ENCODE data around the gene LMTK2.

LMTK2 gene

DNA sequence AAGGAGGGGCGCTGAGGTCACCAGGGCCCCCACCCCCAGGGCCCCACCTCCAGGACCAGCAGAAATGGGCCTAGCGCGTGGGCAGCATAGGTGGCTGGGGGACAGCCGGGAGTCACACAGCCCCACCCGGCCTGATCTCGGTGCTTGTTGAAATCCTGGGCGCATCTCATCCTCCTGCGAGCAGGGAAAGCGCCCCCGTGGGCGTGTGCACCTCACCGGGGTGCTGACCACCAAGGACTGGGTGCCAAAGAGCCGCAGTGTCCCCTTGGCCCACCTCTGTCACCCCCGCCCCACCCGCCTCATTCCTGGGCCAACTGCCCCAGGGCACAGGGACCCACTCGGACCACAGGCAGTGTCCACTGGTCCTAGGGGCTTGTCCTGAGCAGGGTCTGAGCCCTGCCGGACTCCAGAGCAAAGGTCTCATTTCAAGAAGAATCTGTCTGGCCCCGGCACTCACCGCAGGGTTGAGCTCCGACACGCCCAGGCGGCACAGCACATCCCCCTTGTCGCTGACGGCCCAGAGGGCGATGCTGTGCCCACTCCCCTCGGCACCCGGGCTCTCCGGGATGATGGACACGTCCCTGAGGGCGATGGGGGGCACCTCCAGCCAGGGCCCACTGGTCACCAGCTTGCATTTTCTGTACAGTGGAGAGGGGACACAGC, 116.0 kb downstream of the LMTK2 start:
- DNase-seq = no peak

DNA sequence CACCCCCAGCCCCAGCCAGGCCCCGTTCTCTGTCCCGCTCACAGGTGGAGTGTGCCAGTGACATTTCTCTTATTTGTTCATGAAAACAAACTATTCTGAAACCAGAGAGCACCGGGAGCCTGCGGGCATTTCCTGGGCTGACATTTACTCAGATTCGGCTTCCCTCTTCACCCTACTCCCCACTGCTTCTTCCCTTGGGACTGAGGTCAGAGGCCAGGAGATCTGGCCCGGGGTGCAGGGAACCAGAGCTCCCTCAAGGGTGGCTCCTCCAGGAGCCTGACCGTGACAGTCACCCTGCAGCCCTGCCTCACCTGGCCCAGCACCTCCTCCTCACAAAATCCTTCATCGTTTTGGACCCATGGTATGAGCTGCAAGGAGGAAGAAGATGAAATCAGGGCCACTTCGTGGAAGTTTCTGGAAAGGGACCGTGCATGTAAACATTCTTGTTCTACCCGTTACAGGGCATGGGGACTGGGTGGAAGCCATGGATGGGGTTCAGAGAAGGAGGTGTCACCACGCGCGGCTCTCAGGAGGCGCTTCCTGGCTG, 116.8 kb downstream of the LMTK2 start:
- no peak for DNase-seq

DNA sequence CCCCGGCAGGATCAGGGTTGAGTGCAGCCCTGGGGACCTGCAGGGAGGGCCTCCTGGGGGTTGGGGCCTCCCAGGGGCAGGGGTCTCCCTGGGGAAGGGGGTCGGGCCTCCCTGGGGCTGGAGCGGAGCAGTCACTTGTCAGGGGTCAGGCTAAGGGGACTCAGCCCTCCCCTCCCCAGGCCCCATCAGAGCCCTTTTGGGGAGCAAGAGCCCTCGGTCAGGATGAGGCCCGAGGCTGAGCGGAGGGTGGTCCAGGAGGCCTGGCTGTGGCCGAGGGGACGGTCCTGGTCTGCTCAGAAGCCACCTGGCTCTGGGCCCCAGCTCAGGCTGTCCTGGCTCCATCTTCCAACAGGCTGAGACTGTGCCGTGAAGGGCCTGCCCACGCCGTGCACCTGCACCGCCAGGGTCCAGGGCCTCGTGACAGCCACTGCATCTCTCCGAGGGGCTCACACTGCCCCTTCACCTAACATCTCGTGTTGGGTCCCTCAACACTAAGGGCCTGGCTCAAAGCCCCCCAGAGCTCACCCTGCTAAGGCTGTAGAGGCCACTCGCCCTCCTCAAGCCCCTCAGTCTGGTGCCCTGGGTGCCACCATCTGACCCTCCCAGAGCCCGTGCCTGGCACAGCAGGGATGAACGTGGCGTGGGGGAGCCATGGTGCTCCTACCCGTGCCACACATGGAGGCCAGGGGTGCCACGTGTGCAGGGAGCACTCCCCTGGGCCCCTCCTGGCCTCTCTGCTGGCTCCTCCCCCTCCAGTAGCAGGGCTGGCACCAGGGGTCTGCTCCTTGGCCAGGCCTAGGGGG, 117.4 kb downstream of the LMTK2 start:
- no peak for DNase-seq

DNA sequence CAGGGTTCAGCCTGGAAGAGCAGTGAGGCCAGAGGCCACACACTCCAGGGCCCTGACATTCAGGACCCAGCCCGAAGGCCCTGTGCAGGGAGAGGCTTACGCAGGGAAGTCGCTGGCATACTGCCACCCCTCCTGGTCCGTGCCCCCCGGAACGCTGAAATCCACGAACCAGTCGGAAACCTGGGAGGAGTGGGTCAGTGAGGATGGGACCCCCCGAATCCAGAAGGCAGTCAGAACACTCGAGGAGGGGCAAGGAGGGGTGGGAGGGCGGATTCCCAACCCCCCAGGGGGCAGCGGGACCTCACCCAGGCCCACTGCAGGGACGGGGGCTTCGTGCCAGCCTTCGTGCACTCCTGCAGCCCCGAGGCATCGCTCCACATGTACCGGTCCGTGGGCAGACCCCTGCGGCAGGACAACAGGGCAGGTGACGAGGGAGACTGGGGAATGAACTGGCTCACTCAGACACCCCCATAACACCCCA, 118.1 kb downstream of the LMTK2 start:
- DNase-seq = no peak

DNA sequence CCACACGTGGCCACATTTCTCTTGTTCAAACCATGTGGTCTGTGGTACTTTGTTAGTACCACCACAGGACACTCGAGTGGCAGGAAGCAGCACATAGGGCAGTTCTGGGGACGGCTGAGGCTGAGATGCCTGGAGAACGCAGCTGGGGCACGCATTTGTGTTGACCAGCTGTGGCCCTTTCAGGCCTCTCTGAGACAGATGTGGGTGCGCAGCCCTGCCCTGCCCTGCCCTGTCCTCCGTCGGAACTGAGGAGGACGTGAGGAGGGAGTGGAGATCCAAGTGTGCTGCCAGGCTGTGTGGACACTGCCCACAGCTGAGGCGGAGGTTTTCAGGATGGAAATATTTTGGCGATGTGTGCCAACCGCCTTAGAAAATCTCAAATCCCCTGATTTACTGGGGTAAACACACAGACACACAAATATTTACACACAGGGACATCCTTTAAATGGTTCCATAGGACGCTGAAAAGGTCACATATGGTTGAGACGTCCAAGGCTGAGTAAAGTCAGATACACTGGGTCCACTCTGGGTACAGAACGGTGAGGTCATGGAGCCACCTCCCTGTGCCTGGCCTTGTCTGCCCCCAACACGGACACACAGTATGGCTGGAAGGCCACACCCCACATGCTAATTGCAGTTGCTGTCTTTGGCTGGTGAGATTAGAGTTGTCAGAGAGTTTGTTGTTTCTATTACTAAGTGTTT, 119.4 kb downstream of the LMTK2 start:
- DNase-seq = no peak

DNA sequence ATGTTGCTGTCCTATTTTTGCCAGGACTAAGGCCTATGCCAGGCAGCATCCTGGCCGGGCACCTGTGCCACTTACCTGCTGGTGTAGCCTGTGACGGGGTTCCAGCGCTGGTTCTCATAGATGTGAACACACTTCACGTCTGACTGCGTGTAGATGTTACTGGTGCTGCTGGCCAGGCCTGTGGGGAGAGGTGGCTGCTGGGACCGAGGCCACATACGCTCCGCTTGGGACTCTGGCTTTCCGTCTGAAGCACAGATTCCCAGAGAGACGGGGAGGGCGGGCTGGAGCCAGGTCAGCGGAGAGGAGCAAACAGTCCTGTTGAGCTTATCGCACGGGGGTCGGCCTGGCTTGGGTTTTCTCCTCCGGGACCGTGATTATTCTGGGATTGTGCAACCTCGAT, 121.3 kb downstream of the LMTK2 start:
- DNase-seq = no peak

DNA sequence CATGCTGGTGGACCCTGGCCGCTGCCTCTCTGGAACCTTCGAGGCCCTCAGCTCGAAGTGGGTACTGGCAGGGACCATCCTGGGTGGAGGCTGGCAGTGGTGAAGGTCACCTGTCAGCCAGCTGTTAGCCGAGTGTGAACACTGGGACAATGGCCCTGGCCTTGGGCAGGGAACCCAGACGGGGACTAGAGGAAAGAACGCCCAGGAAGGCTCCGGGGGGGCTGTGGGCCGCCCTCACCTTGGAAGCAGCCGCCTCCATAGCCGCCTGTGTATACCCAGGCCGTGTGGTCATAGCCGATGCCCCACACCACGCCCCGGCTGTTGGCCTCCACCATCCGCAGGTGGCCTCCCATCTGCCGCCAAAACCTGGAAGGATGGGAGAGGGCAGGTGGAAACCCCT, 122.1 kb downstream of the LMTK2 start:
- no peak for DNase-seq

DNA sequence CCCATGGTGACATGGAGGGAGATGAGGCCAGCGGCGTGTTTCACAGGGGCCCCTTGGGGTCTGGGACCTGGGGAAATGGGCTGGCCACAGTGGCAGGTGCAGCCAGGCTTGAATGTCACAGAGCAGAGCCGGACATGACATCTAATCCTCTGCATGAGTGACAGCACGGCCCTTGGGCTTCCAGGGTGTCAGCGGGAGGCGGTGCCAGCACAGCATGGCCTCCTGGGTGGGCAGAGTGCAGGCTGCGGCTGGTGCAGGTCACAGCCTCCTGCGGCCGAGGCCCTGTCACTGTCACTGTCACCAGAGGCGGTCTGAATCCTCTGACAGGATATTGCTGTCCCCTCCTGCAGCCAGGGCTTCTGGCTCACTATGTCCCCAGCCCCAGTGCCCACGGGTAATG, 122.8 kb downstream of the LMTK2 start:
- DNase-seq = no peak

DNA sequence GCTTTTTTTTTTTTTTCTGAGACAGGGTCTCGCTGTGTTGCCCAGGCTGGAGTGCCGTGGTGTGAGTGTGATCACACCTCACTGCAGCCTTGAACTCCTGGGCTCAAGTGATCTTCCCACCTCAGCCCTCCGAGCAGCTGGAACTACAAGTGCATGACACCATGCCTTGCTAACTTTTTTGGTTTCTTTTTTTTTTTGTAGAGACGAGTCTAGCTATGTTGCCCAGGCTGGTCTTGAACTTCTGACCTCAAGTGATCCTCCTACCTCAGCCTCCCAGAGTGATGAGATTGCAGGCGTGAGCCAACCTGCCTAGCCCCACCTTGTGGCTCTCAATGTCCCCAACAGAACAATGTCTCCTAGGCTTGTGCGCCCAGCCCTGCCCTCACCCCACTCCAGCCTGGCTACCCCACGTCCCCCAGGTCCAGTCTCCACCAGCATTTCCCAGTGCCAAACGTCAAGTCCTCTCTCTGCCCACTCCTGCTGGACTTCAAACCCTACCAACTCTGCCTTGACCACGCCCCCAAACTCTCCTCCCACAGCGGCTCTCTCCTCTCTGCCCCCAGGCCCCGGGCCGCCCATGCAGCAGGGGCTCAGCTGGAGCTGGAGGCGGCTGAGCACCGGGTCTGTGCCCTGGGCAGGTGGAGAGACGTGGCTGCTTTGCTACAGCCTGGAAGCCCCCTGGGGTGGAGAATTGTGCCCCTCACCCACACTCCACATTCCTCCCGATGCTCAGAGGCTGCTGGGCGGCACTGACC, 123.5 kb downstream of the LMTK2 start:
- no peak for DNase-seq

DNA sequence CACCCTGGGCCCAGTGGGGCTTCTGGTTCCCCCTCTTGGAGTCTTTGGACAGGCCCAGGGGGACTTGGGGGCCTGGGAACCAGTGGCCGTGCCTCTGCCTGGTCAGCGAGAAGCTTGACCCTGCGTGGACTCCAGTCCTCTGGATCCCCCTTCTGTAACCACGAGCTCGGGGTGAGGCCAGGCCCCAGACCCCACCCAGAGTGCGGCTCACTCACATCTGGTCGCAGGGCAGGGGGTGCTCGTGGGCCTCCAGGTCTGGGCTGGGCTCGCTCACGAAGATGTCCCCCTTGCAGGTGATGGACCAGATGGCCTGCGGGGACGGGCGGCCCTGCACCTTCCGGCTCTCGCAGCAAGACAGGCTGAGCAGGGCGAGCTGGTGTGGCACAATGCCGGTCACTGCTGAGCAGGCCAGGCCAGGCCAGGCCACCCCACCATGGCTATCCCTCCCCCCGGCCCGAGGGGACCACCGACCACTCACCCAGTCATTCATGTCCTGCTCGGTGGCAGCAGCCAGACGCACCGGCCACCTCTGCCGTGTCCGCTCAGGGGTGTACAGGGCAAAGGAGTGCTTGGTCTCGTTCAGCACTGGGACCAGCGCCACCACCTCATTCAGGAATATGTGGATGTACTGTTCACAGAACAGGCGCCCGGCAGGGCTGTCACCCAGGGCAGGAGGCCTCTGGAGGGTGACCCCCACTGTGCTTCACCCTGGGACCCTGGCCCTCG, 124.2 kb downstream of the LMTK2 start:
- DNase-seq = no peak

DNA sequence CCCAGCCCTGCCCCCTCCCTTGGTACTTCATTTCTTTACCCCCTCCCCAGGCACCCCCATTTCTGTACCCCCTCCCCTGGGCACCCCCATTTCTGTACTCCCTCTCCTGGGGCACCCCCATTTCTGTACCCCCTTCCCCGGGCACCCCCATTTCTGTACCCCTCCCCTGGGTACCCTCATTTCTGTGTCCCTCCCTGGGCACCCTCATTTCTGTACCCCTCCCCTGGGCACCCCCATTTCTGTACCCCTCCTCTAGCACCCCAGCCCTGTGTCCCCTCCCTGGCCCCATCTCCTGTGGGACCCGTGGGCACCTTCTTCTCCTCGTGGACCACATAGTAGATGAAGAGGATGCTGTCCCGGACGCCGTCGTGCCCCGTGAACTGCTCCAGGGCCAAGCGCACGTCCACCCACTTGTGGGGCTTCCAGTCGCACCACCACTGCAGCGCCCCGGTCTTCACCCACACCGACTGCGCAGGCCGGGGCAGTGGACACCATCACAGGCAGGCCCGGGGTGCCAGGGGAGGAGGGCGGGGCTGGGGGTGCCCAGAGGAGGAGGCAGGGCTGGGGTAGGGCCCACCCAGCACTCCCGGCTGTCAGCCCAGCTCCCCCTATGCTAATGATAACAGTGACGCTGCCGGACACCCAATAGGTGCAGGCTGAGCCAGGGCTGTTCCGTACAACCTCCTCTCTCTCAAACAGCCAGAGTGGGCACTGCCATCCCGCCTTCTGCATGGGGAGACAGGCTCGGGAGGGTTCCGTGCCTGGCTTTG, 125.0 kb downstream of the LMTK2 start:
- DNase-seq = no peak

DNA sequence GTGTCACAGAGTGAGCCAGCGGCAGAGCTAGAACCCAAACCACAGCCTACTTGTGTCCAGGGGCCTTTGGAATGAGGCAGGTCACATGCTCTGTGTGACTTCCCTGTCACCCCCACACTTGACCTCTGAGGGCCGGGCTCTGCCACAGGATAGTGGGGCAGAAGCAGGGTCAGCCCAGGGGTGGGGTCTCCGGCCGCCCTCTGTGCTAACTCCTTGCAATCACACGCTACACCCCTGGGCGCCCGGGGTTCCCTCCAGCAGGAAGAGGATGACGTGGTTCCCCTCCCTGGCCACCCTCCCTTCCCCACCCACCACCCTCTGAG, 125.6 kb downstream of the LMTK2 start:
- no peak for DNase-seq

DNA sequence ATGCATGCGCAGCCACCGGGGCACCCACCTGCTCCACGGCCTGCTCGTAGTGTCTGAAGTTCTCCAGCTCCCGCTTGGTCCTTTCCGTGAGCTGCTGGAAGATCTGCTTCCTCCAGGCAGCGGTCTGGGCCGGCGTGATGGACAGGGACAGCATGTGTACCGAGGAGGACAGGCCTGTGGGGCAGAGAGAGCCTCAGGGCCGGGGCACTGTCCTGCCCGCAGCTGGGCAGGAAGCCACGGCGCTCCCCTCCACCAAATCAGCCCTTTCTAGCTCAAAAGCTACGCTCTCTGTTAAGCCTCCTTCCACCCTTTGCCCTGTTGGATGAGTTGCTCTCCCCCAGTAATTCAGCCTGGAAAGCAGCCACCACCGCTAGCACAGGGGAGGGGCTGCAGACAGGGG, 126.1 kb downstream of the LMTK2 start:
- no peak for DNase-seq

DNA sequence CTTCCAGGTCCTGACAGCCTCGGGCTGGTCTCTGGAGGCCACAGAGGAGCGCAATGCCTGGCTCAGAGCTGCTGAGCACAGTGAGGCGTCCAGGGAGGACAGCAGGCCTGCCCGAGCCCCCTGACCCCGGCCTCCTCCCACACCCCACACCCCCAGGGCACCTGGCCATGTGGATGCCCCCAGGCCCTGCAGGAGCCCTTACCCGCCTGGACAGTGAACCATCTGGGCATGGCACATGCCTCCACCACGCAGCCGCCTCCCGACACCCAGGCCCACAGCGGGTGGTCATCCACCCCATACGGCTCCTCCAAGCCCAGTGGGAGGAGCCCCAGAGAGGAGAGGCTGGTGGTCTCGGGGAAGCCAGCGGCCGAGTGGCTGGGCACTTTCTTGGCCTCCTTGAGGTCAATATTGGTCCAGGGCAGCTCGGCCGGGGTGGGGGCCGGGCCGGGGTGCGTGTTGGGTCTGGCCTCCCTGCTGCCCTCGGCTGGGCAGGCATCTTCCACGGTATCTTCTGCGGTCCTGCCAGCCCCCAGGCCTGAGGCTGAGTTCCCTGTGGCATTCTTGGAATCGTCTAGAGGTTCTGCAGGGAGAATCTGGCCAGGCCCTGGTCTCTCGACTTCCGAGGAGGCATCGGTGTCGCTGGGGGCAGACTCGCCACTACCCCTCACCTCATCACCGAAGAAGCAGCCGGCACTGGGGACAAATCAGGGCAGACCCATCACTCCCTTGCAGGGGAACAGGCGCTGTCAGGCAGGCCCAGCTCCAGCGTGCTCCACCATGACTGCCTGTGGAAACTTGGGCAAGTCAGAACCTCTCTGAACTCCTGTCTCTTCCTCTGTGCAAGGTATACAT, 126.8 kb downstream of the LMTK2 start:
- DNase-seq = no peak

DNA sequence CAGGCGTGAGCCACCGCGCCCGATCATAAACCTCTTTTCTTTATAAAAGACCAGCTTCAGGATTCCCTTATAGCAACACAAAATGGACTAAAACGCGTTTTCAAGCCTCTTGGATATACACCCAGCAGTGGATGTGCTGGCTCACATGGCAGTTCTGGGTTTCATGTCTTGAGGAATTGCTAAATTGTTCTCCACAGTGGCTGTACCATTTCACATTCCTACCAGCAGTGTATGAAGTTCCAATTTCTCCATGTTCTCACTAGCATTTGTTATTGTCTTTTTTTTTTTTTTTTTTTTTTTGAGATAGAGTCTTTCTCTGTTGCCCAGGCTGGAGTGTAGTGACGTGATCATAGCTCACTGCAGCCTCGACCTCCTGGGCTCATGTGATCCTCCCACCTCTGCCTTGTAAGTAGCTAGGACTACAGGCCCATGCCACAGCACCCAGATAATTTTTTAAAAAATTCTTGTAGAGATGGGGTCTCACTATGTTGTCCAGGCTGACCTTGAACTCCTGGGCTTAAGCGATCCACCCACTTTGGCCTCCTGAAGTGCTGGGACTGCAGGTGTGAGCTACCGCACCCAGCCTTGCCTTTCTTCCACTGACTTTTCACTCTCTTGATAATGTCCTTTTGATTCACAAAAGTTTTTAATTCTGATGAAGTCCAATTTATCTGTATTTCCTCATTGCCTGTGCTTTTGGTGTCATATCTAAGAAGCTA, 127.9 kb downstream of the LMTK2 start:
- no peak for DNase-seq

DNA sequence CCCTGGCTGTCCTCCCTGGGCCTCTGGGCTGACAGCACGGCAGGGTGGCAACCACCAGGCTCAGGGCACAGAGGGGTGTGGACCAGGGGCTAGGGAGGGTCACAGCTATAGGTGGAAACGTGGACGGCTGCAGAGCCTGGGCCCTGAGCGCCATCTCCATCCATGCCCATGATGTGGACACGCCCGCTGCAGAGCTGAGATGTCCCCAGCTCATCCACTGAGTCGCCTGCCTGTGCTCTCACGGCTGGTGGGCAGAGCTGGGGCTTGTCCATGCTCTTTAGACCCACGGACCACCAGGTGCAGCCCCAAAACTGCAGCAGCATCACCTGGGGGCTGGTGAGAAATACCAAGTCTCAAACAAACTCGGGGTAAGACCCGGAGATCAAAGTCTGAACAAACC, 129.2 kb downstream of the LMTK2 start:
- no peak for DNase-seq

DNA sequence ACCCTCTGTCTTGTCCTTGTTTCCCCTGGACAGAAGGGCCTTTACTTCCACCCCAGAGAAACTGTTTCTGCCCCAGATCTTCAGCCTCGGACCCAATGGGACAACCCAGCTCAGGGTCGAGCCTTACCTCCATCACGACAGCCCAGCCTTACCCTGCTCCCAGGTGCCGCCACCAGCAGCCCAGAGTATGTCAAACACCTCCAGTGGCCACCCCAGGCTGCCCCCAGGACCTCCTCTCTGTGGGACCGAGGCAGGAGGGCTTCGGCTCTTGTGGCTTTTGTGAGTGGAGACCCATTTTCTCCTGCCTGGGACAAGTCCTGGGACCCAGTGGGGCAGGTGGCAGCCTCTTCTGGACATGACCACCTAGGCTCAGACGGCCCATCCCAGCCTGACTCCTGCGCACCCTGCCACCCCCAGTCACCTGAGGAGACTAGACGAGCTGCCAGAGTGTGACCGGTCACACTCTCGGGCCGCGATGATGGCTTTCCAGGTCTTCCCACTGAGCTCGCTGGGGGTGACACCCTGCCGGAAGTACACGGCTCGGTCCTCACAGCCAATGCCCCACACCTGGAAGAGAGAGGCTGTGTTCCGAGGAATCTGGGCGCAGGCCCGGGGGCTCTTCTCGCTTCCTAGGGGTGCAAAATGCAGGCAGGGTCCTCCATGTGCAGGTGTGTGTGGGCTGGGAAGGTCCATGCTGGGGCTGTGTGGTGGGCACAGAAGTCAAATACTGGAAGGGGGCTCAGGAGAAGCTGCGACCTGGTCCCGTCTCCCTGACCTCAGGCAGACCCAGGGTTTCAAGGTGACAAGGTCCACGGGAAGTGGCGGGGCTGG, 129.9 kb downstream of the LMTK2 start:
- DNase-seq = no peak

DNA sequence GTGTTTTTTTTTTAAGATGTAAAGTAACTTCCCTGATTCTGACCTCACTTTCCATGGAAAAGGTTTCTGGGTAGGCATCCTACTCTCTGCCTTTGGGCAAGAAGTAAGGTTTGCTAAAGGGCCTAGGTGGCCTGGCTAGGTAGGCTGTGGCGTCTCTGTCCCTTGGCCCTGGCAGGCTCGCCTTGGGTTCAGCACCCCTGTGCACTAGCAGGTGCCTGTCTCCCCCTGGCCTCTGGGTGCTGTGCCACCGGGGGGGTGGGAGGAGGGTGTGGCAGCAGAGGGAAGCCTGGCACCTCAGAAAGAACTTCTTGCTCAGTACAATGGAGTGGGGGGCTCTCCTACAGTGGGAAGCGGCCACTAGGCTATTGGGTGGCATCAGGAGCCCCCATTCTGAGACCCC, 131.4 kb downstream of the LMTK2 start:
- DNase-seq = no peak

DNA sequence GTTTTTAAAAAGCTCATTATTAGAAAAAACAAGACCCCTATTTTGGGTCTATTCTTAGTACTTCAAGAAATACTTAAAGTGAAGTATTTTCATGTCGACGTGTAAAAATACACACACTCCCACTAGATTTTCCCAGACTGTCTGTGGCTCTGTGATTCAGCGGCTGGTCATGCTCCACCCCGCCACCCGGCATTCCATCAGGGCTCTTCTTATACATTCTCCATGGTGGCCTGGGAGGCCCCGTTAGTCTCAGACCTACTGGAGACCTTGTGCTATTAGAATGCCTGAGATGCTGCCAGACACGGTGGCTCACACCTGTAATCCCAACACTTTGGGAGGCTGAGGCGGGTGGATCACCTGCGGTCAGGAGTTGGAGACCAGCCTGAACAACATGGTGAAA, 132.3 kb downstream of the LMTK2 start:
- no peak for DNase-seq

Measured in GOT3 (cell line).